ENCODE measurements around the gene UHRF1.
A peak's percentile ranks its signal among the peaks of the same experiment; 100 is the strongest.
"Not testable (repeated sequence)": the region's sequence is repeated elsewhere in the genome, so short reads cannot be mapped to it uniquely, and the experiment has no call there.

Gene UHRF1

GRCh38 chr19:4938461-4938860 lies 29.2 kb downstream of the UHRF1 start:
- DNase-seq = not testable (repeated sequence)

- no peak for DNase-seq
Observed at GRCh38 chr19:4939466-4939865, 30.2 kb downstream of the UHRF1 start.

DNA sequence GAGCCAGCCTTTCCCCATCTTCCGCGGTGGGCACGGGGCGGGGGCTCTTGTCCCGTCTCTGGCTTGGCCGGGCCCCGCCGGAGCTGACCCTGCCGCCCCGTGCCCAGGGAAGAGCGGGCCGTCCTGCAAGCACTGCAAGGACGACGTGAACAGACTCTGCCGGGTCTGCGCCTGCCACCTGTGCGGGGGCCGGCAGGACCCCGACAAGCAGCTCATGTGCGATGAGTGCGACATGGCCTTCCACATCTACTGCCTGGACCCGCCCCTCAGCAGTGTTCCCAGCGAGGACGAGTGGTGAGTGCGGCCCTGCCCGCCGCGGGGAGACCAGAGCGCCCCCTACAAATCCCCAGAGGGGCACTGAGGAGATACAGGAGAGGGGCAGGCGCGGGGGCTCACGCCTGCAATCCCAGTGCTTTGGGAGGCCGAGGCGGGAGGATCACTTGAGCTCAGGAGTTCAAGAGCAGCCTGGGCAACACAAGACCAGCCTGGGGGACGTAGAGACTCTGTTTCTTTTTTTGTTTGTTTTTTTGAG lies 32.4 kb downstream of the UHRF1 start:
- not testable (repeated sequence) for DNase-seq

DNA sequence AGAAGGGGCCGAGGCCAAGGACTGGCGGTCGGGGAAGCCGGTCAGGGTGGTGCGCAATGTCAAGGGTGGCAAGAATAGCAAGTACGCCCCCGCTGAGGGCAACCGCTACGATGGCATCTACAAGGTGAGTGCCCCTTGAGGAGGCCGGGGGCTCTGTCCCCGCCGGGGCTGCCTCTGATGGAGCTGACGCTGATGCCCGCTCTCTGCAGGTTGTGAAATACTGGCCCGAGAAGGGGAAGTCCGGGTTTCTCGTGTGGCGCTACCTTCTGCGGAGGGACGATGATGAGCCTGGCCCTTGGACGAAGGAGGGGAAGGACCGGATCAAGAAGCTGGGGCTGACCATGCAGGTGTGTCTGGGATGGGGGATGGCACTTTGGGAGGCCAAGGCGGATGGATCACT lies 41.3 kb downstream of the UHRF1 start:
- DNase-seq = not testable (repeated sequence)

GRCh38 chr19:4951656-4952055 lies 42.4 kb downstream of the UHRF1 start:
- DNase-seq = no peak

DNA sequence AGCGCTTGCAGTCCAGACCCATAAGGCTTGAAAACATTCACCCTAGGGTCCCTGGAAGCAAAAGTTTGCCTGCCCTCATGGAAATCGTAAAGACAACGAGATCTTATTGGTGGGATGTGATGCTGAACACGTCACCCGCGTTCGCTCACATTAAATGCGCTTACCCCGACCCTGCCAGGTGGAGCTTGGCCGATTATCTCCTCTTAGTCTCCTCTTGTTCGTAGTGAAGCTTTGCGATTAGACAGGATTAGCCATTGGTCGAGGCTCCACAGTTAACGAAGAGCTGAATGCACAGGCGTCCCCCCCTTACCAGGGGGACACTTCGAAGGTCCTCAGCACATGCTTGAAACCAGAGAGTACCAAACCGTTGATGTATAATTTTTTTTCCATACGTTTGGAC lies 43.6 kb downstream of the UHRF1 start:
- DNase-seq = no peak

GRCh38 chr19:4954320-4955149 lies 45.2 kb downstream of the UHRF1 start:
- DNase-seq = not testable (repeated sequence)

GRCh38 chr19:4955274-4955673 lies 46.0 kb downstream of the UHRF1 start:
- DNase-seq = no peak

DNA sequence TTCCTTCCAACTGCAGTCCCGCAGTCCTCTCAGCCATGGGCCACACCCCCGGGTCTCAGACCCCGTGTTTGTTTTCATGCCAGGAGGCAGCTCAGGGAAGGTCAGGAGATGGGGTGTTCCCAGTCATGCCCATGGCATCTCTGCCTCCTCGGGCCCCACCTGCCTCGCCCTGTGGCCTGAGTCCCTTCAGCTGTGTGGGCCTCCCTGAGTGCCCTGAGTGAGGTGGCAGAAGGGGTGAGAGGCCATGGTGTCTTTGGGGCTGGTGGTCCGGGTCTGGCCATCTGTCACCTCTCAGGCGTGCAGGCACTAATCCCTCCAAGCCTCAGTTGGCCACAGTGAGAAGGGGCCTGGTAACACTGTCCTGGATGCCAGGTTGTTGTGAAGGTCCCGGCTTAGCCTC lies 48.7 kb downstream of the UHRF1 start:
- DNase-seq = no peak

- DNase-seq = no peak
Observed at GRCh38 chr19:4962085-4962619, 52.9 kb downstream of the UHRF1 start.

DNA sequence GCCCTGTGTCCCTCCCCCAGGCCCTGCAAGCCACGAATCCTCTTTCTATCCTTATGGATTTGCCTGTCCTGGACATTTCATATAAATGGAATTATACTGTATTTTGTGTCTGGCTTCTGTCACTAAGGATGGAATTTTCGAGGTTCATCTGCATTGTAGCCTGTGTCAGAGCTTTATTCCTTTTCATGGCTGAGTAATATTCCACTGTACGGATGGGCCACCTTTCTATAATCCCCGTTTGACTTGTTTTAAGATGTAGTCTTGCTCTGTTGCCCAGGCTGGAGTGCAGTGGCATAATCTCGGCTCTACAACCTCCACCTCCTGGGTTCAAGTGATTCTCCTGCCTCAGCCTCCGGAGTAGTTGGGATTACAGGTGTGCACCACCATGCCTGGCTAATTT lies 55.8 kb downstream of the UHRF1 start:
- DNase-seq = no peak

DNA sequence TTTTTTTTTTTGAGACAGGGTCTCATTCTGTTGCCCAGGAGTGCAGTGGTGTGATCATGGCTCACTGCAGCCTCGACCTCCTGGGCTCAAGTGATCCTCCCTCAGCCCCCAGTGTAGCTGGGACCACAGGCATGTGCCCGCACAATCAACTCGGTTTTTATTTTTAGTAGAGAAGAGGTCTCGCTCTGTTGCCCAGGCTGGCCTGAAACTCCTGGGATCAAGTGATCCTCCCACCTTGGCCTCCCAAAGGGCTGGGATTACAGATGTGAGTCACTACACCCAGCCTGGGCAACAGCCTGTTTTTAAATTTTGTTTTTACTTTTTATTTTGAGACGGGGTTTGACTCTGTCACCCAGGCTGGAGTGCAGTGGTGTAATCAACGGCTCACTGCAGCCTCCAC lies 57.3 kb downstream of the UHRF1 start:
- DNase-seq = no peak

- no peak for DNase-seq
Observed at GRCh38 chr19:4967738-4968461, 58.6 kb downstream of the UHRF1 start.

GRCh38 chr19:4968462-4969291 lies 59.4 kb downstream of the UHRF1 start, which contains the start of gene KDM4B:
TSS of gene KDM4B (plus strand) at chr19:4969113. CDS start at chr19:5032891, 63,778 bp downstream.
- peak; percentile 99 for DNase-seq

- no peak for DNase-seq
Observed at GRCh38 chr19:4969292-4969771, 60.0 kb downstream of the UHRF1 start.

- DNase-seq = peak; percentile 60
Observed at GRCh38 chr19:4969772-4970531, 60.7 kb downstream of the UHRF1 start.

GRCh38 chr19:4970558-4971423 lies 61.5 kb downstream of the UHRF1 start:
- DNase-seq = no peak

- DNase-seq = peak; percentile 61
Observed at GRCh38 chr19:4971424-4971793, 62.1 kb downstream of the UHRF1 start.

GRCh38 chr19:4971816-4972495 lies 62.7 kb downstream of the UHRF1 start:
- no peak for DNase-seq

Measured in activated CD8-positive, alpha-beta memory T cell treated with anti-CD3 and anti-CD28 coated beads, Interleukin-2, amount 50 U/mL, for 48 hours (primary cell).